Gastroesophageal sphincter (tissue), 3 donors: Measurements from ENCODE around the gene MITF.

Source experiments
- CTCF ChIP-seq, 4 experiments: fragments of 200-600 bp in 2 of 4; fragments of 450-650 bp in 2 of 4; sonication (generic) in 1 of 4; IDR thresholded peaks; one replicate each; pipeline ENCODE4 v1.5.1; 2017 to 2019; ENCODE audit warnings: antibody characterized with exemption in 4 of 4, mild to moderate bottlenecking in 2 of 4, moderate library complexity in 2 of 4
- EP300 ChIP-seq: sonication (generic); formaldehyde crosslinking; IDR thresholded peaks from one replicate; pipeline ENCODE4 v1.6.1; 2017; ENCODE audit warnings: antibody characterized with exemption, mild to moderate bottlenecking
- POLR2A ChIP-seq, 2 donors: fragments of 450-650 bp; IDR thresholded peaks; one replicate each; pipeline ENCODE4 v1.6.1; 2017; ENCODE audit warnings: antibody characterized with exemption in 2 of 2, mild to moderate bottlenecking in 2 of 2, moderate library complexity in 1 of 2
- POLR2AphosphoS5 ChIP-seq: sonication (generic); formaldehyde crosslinking; IDR thresholded peaks from one replicate; pipeline ENCODE4 v1.6.1; 2017; ENCODE audit warnings: antibody characterized with exemption

GRCh38 chr3:70006089-70006488, 266.8 kb downstream of the MITF start:
- no peak for TF ChIP-seq POLR2A (IDR thresholded peaks at IDR 0.05)
- no peak for TF ChIP-seq CTCF (IDR thresholded peaks at IDR 0.05)
- no peak for TF ChIP-seq EP300
- no peak for TF ChIP-seq POLR2AphosphoS5
